ENCODE measurements around the gene NCF1.
"Not testable (repeated sequence)": the region's sequence is repeated elsewhere in the genome, so short reads cannot be mapped to it uniquely, and the experiment has no call there.

Gene NCF1

DNA sequence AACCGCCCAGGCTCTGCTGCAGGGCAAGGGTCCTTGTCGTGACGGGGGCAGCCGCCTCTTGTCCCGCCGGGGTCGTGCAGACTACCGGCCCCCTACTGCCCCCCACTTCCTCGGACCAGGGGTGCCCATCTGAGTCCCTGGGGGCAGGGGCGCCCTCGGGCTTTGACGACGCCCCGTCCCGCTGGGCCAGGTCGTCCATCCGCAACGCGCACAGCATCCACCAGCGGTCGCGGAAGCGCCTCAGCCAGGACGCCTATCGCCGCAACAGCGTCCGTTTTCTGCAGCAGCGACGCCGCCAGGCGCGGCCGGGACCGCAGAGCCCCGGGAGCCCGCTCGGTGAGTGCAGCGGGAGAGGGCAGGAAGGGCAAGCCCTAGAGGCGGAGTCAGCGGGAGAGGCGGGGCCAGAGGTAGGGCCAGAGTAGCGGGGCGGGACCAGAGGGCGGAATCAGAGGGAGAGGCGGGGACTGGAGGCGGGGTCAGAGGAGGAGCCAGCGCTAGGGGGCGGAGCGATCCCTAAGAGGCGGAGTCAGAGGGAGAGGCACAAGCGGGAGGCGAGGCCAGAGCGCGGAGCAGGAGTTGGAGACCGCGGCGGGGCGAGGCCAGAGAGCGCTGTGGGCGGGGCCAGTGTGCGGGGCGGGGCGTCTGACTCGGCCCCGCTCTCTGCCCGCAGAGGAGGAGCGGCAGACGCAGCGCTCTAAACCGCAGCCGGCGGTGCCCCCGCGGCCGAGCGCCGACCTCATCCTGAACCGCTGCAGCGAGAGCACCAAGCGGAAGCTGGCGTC lies 14.7 kb downstream of the NCF1 start:
- DNase-seq (ENCODE audit: low spot score): peak; percentile 87

DNA sequence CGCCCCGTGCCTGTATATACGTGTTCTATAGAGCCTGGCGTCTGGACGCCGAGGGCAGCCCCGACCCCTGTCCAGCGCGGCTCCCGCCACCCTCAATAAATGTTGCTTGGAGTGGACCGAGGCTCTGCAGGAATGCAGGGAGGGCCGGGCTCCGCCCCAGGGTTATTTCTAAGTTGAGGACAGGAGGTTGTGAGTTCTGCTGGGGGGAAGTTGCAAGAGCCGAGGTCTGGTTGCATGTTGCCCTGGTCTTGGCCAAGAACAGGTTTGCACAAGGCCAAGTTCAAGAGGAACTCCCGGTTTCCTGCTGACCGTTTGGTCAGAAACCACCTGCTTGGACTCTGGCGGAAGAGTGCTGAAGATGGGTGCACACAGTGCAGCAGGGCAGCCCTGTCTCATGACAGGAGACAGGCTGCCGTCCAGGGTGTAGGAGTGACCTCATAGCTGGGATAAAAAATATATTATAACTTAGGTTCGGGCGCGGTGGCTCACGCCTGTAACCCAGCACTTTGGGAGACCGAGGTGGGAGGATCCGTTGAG lies 15.5 kb downstream of the NCF1 start:
- not testable (repeated sequence) for DNase-seq (ENCODE audit: low spot score)

DNA sequence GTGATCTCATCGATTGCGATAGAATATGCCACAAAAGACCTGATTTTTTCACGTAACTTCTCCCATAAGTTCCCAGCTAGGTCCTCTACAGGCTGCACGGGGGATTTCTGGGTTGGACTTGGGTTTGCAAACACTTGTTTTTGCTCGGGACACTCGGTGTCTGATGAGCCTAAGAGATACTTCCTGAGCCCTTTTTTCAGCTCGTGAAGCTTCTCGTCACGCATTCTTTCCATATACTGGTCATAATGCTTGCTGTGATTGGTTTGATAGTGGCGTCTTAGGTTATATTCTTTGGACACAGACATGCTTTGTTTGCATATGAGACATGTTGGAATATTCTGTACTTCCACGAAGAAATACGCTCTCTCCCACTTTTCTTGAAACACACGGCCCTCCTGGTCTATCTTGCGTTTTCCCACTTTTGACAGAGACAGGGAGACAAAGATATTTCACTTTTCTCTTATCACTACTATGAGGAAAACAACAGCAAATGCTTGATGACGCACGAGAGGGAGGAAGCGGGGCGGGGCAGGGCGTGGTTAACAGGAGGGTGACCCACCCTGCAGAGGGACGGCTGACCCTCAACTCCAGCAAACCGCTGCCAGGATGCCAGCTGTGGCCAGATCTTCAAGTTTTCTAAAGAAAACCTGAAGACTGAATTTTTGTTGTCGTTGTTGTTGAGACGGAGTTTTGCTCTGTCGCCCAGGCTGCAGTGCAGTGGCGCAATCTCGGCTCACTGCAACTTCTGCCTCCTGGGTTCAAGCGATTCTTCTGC lies 24.2 kb downstream of the NCF1 start:
- DNase-seq (ENCODE audit: low spot score): not testable (repeated sequence)

DNA sequence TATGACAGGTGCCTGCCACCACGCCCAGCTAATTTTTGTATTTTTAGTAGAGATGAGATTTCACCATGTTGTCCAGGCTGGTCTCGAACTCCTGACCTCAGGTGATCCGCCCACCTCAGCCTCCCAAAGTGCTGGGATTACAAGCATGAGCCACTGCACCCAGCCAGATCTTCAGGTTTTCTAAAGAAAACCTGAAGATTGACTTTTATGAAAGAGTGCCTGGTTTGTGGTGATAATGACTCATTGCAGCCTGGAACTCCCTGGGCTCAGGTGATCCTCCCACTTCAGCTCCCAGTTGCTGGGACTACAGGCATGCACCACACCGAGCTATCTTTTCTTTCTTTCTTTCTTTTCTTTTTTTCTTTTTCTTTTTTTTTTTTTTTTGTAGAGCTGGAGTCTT lies 24.8 kb downstream of the NCF1 start:
- DNase-seq (ENCODE audit: low spot score): not testable (repeated sequence)

DNA sequence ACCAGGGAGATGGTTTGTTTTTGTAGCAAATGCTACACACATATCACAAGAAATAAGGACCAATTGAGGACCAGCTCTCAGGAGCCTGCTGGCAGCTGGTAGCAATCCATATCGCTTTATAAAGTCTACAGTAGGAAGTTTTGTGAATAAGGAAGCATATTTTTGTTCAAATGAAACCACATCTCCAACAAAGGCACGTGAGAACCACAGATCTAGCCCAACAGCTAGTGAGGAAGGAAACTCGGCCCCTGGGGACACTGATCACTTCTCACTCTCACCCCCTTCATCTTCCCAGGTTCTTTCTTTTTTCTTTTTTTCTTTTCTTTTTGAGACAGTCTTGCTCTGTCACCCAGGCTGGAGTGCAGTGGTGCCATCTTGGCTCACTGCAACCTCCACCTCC lies 42.1 kb downstream of the NCF1 start:
- not testable (repeated sequence) for DNase-seq (ENCODE audit: low spot score)

DNA sequence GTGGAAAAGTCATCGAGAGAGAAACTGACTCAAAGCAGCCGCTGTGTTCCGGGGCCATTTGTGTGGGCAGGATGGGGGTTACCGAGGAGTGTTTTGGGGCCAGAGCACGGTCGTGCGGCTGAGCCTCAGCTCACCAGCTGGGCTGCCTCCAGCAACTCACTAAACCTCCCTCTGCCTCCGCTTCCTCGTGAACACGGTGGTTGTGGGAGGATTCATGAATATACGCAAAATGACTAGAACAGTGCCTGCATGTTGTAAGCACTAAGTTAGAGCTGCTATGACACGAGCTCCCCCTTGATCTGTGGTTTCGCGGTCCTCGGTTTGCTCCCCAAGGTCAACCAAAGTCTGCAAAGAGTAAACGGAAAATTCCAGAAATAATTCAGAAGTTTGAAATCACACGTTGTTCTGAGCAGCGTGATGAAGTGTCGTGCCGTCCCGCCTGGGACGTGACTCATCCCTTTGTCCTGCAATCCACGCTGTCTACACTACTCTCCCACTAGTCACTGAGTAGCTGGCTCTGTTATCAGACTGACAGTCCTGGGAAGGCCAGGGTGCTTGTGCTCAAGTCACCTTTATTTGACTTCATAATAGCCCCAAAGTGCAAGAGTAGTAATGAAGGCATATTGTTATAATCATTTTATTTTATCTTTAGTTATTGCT lies 46.5 kb downstream of the NCF1 start:
- DNase-seq (ENCODE audit: low spot score): not testable (repeated sequence)

DNA sequence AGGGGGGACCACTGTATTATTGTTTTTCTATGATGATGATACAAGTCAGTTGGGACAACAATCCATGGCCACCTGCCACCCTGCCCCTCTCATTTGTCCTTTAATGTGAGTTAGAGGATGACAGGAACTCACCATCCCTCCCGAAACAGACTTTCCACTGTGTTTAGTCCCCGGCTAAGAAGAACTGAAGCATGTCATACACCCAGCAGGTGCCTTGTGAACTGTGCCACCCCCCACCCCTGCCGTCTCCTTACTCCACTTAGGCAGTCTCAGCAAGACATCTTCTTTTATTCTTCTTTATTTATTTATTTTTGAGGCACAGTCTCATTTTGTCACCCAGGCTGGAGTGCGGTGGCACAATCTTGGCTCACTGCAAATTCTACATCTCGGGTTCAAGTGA lies 47.4 kb downstream of the NCF1 start:
- DNase-seq (ENCODE audit: low spot score): not testable (repeated sequence)

DNA sequence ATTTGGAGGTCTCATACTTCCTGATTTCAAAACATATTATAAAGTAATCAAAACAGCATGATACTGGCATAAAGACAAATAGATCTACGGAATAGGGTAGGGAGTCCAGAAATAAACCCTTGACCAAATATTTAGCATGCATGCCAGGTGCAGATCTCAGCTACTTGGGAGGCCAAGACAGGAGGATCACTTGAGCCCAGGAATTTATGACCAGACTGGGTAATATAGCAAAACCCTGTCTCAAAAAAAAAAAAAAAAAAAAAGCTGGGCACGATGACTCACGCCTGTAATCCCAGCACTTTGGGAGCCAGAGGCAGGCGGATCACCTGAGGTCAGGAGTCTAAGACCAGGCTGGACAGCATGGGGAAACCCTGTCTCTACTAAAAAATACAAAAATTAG lies 56.1 kb downstream of the NCF1 start:
- DNase-seq (ENCODE audit: low spot score): not testable (repeated sequence)

DNA sequence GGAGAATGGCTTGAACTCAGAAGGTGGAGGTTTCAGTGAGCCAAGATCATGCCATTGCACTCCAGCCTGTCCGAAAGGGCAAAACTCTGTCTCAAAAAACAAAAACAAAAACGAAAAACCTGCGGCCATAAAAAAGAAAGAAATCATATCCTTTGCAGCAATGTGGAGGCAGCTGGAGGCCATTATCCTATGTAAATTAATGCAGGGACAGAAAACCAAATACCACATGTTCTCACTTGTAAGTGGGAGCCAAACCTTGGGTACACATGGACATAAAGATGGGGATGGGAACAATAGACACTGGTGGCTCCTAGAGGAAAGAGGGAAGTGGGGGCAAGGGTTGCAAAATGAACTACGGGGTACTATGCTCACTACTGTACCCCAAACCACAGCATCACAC lies 56.6 kb downstream of the NCF1 start:
- not testable (repeated sequence) for DNase-seq (ENCODE audit: low spot score)
